Cardiac fibroblast (primary cell): ENCODE results near the gene ATP8A2.

Experiments used
- DNase-seq, 2 donors: peaks; one replicate each; pipeline versions ENCODE4 v3.0.0 to v3.0.0-alpha.2; 2010; ENCODE audit warnings: low read depth in 2 of 2
- H3K4me3 ChIP-seq, 2 donors: replicated peaks in 1 of 2; 1 replicate in 1 of 2; 2 replicates in 1 of 2; pipeline ENCODE4 v1.5.1; 2011; ENCODE audit warnings: low read depth in 2 of 2, low read length in 2 of 2, mild to moderate bottlenecking in 2 of 2, moderate library complexity in 1 of 2
- TF ChIP-seq, protein P1 (sequence below): IDR thresholded peaks from one replicate; pipeline ENCODE4 v1.5.1; 2011; ENCODE audit warnings: low read depth, mild to moderate bottlenecking, low read length, inconsistent platforms

The ATP8A2 gene

DNA sequence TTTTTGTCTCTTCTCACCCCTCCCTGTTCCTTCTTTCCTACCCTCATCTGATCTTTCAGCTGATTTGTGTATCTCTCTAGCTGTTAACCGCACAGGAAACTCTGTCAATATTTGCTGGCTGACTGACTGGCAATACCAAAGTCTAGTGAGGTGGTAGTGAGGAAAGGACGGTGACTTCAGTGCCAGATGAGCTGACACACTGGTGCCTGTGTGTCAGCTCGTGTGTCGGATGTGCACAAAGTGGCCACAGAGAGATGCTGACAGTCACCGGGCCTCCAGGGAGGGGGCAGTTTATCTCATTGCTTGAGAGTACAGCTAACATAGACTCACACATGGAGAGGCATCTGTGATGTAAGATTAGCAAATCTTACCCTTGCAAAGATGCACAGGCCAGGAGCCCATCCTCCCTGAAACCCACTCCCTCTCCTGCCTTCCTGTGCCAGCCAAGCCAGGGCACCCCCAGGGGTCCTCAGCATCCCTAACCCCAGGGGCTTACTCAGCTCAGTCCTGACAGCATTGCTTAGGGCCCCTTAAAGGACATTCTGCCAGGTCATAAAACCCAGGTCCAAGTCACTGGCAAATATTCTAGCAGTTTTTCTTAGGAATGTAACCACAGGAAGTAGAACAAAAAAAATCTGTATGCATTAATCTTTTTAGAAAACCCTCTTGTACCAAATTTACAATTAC lies 599.8 kb downstream of the ATP8A2 start:
- H3K4me3 ChIP-seq = no peak overlapping the region
- DNase-seq = no peak
- TF ChIP-seq, protein P1, sequence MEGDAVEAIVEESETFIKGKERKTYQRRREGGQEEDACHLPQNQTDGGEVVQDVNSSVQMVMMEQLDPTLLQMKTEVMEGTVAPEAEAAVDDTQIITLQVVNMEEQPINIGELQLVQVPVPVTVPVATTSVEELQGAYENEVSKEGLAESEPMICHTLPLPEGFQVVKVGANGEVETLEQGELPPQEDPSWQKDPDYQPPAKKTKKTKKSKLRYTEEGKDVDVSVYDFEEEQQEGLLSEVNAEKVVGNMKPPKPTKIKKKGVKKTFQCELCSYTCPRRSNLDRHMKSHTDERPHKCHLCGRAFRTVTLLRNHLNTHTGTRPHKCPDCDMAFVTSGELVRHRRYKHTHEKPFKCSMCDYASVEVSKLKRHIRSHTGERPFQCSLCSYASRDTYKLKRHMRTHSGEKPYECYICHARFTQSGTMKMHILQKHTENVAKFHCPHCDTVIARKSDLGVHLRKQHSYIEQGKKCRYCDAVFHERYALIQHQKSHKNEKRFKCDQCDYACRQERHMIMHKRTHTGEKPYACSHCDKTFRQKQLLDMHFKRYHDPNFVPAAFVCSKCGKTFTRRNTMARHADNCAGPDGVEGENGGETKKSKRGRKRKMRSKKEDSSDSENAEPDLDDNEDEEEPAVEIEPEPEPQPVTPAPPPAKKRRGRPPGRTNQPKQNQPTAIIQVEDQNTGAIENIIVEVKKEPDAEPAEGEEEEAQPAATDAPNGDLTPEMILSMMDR = no peak

DNA sequence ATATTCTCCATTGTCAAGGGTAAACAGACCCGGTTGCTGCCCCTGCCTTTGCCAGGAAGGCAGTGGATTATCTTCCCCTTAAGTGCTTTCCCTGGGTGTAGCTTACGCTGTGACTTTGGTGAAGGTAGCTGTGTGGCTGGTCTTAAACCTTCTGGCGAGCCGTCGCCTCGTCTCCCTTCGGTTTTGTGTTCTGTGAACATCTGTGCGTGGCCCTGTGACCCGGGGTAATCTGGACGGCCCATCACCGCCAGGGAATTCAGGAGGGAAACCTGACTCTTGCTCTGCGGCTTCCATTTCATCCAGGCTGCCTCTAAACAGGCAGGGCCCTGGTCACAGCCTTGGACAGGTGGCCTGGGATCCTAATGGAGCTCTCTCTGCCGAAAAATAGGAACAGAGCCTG lies 601.3 kb downstream of the ATP8A2 start:
- H3K4me3 ChIP-seq = no peak overlapping the region
- no peak for DNase-seq
- TF ChIP-seq, protein P1 = no peak

DNA sequence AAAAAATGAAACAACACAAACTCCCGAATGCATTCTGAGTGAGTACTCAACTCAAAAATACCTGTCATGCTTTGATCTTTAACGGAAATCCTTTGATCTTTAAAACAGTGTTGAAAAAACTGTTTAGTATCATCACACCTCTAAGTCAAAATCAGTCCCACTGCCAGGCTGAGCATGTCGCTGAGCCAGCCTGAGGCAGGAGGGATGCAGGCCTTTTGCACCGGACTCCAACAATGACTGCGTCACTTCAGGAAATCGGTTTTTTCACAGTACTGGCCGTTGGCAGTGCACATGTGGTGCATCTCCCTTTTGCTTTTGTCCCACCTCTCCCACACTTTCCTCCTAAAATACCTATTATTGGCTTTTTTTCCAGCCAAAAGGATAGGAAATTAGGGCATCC lies 601.8 kb downstream of the ATP8A2 start:
- TF ChIP-seq, protein P1 = no peak
- DNase-seq = no peak
- no peak overlapping the region for H3K4me3 ChIP-seq

DNA sequence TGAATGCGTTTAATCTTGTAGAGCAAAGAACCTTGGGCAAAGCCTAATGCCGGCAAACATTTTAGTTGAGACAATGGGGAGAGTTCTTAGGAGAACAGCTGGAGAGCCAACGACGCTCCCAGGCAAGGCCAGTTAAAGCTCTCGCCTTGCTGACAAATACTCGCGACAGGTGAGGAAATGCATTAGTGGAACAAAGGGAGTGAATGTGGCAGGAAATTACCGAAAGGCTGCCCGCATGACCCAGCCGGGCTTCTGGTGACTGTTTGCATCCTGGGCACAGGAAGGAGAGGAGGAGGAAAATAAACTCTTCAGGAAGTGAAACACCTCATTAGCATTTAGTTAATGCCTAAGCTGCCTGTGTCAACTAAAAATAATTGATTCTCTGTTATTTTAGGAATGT lies 605.4 kb downstream of the ATP8A2 start:
- no peak for DNase-seq
- TF ChIP-seq, protein P1 = no peak
- H3K4me3 ChIP-seq = no peak overlapping the region

DNA sequence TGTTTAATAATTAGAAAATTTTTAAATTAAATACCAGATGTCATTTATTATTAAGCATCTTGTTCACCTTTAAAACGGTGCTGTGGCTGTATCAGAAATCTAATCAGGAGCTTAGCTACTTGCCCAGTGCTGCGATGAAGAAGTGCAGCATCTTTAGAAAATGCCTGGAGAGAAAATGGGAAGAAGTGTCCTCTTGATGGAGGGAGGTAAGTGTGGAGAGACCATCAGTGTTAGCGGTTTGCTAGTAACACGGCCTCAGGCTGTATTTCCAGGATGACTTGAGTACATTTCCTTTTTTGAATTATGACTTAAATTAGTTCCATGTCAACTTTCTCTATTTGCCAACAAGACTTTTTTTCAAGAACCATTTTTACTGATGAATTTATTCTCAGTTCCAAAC lies 605.9 kb downstream of the ATP8A2 start:
- no peak for DNase-seq
- TF ChIP-seq, protein P1 = no peak
- no peak overlapping the region for H3K4me3 ChIP-seq

DNA sequence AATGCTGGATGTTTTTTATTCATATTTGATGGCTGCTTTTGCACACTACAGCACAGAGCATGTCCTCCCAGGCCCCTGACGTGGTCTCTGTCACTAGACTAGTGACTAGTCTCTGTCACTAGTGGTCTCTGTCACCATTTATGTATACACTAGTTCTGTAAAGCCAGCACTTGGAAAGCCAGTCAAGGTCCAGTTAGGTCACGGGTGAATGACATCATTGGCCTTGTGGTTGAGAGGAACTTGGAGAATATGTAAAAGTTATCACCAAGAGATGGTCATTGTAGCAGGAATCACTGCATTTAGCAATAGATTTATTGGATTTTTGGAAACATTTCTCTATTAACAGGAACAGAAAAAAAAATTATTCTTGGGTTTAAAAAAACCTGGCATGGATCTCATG lies 607.2 kb downstream of the ATP8A2 start:
- no peak for DNase-seq
- TF ChIP-seq, protein P1 = no peak
- no peak overlapping the region for H3K4me3 ChIP-seq

DNA sequence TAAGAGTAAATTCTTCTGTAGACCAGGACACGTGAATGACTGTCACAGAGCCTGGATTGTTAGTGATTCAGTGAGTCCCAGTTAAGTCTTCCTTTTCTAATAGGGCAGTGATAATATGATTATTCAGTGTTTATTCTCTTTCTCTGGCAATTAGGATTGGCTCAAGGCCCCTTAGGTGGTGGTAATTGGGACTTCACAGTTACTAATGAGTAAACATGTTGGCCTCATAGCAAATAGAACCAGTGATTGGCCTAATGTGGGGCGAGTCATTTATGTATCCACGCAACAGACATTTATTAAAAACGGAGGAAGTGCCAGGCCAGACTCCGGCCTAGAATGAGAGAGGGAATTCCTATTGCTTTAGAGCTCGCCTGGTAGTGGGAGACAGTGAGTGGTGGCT lies 607.6 kb downstream of the ATP8A2 start:
- H3K4me3 ChIP-seq = no peak overlapping the region
- TF ChIP-seq, protein P1 = no peak
- DNase-seq = no peak
